Activated T-helper 1 cell treated with anti-CD3 and anti-CD28 coated beads, Interleukin-2, amount 50 U/mL, for 16 hours (primary cell): Measurements from ENCODE around the gene IRS2.

Experiments
- DNase-seq, 2 donors: peaks; one replicate each; pipeline ENCODE4 v3.0.0-alpha.2; 2020; ENCODE audit warnings: low read depth in 1 of 2, low spot score in 1 of 2

Gene IRS2

DNA sequence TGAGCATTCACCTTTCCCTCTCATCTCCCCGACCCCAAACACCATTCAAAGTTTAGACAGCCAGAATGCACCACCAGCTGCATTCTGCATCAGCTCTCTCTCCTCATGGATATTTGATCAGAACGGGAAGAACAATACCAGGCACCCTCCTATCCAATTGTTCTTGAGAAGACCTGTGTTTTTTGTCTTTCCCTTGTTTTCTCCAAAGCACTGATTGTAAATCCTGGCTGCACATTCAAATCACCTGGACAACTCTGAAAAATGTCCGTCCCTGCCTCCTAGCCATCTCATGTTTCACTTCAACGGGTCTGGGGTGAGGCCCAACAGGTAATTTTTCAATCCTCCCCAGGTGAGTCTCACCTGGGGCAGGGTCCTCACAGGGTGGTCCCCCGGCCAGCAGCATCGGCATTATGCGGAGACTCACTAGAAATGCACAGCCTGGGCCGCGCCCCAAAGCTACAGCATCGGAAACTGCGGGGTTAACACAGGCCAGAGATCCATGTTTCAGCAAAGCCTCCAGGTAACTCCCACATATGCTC, 5.5 kb downstream of the IRS2 start:
- DNase-seq: no peak

DNA sequence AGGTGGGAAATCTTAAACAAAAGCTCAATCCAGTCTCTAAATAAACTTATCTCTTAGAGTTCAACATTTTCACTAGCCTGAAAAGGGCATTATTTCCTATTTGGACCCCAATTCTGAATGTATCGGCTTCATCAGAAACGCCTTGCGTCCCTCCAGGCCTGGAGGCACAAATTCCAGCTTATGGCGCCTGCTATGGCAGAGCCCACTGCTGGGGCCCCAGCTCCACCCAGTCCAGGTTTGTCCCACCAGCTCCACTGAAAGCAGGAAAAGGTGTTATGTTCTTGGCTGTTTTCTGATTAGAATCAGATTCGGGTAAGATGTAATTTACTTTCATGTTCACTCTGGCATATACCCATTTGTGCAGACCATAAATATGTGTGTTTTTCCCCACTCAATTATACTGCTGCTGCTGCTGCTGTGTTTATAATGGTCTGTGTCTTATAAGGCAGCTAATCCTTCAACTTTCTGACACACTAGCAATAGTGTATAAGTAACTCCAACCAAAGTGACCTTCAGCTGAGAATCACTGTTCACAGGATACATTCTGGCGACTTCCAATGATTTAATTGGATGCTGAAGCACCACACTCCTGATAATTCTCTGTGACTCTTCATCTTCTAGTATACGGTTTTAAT, 6.4 kb downstream of the IRS2 start:
- no peak for DNase-seq

DNA sequence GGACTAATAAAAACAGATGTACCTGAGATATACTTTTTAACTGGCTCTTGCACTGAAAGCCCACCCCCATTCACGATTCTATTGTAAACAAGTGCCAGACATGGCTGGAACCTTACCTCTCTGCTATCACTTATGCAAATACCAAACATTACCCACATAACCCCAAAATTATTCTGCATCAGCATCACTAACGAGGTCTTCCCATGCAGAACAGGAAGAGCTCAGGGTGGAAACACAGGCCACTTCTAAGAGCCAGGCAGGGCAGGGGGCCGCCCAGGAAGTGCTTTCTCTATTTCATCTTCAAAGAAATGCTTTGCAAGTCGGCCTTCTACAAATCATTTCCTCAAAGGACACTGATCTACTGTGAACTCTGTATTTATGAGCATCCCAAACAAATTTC, 7.3 kb downstream of the IRS2 start:
- peak in 1 of 2 donors; percentile 19 for DNase-seq

DNA sequence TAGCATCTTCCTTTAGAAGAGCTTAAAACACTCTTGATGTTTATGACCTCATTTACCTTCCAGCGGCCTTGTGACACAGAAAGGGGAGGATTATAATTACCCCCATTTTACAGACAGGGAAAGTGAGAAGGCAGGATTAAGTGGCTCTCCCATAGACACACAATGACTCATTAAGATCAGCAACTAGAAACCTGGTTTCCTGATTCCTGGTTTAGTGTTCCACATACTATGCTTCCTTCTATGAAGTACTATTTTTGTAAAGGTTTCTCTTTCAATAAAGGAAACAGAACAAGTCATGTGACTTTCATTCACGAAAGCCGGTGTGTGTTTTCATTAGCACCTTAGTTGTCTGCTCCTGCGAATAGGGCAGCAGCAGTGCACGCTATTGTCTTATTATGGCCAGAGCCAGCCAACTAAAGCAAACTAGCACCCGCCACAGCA, 8.3 kb downstream of the IRS2 start:
- no peak for DNase-seq

DNA sequence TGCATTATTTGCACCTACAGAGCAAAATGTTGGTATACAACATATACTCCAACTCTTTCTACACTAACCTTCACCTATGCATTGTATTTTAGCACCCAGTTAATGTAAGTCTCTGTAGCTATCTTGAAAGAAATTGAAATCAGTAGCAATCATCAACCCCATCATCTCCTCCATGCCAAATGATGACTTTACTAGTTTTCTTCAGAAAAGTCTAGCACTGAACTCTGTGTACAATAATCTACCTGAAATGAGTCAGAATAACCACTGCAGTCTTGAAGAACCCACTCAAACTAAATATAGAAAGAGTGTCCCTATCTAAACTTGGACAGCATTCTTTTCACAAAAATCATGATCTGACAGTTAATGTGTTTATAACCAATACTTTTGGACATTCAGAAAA, 9.8 kb downstream of the IRS2 start:
- DNase-seq: no peak

DNA sequence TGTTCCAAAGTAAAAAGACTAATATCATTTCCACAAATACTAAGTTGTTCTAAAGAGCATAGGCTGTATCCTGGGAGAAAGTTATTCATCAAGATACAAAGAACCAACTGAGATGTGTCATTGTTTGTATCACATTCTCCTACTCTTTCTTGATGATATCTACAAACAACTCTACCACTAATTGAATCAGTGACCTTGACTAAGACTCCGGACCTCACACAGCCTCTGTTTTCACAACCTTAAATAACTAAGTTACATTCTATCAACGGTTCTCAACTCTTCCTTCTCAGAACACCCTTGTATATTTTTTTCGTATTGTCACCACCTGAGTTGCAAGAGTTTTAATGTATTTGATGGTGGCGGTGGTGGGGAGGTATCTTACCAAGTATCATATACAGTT, 12.6 kb downstream of the IRS2 start:
- no peak for DNase-seq

DNA sequence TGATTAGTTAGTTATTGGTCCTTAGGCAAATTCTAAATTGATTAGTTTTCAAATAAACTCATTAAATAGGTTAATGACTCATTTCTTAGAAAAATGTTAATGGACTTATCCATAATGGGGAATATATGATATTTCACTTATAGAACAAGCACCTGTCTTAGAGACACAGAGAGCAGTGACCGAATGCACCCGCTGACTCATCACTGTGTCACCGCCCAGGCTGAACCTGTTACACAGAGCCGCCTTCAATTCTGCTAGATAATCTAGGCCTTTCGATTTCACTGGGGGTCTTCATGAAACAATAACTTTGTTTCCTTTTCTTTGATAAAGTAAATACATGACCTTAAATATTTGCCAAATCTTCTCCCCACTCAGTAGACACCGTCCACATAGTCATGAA, 13.1 kb downstream of the IRS2 start:
- no peak for DNase-seq

DNA sequence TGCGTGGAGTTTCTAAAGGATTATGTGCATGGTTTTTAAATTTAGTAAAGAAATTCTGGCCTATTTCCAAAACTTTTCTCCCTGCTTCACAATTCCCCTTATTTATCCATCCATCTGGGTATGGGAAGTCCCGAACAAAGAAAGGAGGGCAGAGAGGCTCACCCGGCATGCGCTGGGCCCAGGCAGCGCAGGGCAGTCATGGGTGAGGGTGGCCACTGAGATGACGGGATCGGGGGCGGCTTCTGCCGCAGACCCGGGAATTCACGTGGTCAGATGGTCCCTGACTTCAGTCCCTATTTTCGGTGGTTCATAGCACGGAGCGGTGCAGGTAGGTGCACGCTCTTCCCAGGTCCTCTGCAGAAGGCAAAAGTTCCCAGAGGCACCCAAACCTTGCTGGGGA, 14.5 kb downstream of the IRS2 start:
- no peak for DNase-seq

DNA sequence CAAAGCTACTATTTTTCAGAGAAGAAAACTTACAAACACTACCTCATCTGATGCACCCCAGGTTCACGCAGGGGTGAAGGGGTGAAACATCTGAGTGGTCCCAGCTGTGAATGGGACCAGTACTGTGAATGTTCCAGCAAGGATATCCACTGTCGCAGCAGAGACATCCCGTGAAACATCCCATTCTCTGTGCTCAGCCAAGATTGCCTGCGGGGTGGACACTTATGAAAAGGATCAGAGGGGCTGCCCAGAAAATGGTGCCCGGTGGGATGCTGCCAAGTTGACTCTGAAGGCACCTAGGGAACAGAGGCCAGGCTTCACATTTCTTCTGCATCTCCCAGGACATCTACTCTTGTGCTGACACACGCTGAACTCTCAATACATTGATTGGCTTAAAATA, 15.9 kb downstream of the IRS2 start:
- no peak for DNase-seq

DNA sequence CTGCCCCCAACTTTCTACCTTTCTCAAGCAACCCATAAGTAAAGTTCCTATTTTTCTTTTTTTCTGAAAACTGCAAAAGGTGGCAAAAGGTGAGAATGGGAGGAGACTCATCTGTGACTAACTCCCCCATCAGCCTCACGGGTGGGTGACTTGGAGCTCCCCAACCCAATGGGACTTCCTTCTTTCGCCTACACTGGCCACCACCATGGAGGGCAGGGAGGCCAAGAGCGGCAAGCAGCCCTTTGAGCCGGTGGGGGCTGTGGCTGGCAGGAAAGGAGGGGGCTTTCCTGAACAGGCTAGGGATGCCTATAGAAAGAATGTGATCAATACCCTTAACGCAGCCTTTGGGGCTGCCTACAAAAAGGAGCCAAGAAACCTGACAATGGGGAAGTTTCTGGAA, 16.5 kb downstream of the IRS2 start:
- no peak for DNase-seq

DNA sequence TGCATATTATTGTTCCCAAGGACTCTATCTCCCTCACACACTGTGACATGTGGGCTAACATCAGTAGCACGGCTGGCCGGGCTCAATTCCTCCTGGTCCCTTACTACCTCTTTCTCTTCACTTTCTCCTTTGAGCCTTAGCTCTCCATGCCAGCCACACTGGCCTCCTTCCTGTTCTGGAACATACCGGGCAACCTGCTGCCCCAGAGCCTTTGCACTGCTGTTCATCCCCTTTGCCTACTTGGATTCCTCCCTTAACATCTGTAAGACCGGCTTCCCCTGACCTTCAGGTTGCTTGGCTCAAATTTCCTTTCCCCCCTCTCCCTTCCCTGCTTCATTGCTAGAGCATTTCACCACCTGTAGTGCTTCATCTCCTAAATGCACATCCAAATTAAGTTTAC, 17.1 kb downstream of the IRS2 start:
- DNase-seq: no peak

DNA sequence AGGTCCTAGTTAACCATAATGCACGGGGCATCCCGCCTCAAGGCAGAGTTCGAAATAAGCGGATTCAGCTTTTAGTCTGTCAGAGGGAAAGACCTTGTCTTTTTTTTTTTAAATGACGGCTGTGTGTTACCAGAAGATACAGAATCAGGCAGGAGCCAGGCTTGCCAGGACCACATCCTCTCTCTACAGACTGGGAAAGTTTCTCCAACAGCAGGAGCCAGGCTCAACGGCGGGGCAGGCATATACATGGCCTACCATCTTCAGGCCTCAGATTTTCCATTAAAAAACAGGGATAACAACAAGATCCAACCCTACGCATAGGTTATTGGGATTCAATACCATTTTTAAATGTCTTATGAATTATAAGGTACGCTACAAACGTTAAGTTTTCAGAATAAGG, 17.8 kb downstream of the IRS2 start:
- no peak for DNase-seq

DNA sequence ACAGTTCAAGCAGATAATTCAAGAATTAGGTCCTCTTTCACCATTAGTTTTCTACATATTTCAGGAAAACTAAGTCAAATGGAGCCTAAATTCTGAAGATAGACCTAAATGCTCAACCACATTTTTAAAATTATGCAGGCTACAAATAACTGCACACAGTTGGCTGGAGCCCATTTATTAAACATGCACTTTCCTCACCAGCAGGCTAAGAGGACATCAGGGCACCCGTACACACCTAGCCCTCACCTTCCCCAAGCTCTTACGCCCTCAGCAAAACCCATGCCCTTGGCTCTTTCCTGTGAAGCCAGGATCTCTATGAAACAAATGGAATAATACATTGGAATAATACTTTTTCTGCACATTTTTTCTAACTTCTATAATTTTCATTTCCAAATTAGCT, 18.2 kb downstream of the IRS2 start:
- no peak for DNase-seq

DNA sequence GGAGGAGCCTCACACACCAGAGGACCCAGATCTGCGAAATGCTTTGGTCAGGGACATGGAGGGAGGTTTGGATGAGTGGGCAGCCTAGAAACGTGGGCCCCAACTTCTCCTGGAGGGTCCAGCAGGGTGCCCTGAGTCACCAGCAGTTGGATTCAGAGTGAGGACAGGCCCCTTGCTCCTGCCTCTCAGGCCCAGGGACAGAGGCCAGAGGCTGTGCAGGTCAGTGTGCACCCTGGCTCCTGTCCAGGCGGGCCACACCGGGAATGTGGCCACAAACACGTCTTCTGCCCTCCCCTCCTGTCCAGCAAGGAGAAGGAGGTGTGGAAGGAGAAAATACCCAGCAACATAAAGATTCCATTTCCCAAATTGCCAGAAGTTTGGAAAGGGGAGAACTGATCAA, 19.4 kb downstream of the IRS2 start:
- no peak for DNase-seq

DNA sequence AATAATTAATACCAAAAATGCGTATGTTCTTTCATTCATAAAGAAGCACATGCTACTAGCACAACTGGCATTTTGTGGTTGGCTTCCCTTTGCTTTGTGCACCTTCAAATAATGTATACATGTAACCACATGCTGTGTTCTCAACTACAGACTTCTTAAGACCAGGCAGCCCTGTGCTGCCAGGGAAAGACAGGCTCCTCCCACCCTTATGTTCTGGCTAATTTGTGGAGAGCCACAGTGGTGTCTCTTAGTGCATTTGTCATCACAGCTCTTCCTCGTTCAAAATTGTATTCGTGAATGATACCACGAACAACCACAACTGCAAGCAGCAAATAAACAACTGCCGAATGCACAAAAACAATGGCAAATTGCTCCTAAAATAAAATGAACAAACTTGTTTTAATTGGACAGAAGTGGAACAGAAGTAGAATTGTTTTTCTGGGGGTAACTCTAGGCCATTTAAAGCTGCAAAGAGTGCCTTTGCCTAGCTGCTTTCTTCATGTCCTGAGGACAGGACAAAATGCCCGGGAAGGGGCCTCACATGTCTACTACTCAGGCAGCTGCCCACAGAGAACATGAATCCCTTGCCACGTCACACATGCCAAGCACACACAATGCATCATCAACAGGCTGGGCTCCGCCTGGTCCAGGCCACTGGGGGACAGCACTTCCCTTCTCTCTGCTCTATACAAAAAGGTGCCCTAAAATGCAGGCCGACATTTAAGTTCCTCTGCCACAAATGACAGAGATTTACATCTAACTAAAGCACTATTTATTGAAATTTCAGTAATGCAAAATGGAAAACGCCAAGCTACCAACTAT, 21.7 kb downstream of the IRS2 start:
- no peak for DNase-seq

DNA sequence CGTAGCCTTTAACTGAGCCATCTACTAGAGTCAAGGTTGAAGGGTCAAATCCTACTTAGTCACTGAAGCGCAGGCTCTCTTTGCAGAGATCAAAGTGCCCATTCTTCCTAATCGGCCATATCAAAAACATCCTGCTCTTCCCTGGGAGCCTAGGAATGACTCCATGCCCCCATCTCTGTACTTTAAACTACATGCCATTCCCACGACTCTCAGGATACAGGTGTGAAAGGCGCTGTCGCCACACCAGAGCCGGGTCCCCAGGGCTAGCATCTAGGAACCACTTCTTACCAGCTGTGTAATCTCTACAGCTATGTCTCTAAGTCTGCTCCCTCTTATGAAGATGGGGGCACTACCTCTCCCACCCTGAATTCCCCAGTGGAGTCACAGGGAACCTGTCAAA, 22.3 kb downstream of the IRS2 start:
- no peak for DNase-seq

DNA sequence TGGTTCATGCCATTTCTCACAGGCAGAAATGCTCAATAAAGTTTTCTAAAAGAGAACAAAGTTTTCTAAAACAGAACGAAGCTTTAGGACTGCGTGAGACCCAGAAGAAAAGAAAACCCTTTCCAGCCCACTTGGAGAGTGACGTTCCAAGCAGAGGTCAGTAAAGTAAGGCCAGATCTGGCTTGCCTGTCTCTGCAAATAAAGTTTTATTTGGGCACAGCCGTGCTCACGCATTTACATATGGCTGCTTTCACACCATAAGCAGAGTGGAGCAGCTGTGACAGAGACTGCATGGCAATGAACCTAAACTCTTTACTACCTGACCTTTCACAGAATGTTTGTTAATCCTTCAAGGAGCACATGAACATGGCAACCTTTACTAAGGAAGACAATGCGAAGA, 23.6 kb downstream of the IRS2 start:
- DNase-seq: no peak

DNA sequence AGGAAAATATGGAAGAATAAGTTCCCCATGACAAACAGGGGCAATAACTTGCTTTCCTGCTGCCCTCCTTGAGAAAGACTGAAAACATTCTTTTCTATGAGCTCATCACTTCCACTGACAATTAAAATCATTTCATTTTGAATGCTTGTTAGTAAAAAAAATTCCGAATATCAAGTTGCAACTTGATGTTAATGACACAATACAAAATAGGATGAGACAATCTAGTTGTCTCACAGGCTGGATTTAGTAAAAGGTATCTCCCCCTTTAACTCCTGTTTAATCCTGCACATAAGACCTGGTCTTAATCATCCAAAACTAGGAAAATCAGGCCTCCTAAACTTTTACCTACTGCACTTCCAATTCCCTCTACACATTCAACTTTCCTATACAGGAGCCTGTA, 24.7 kb downstream of the IRS2 start:
- DNase-seq: no peak

DNA sequence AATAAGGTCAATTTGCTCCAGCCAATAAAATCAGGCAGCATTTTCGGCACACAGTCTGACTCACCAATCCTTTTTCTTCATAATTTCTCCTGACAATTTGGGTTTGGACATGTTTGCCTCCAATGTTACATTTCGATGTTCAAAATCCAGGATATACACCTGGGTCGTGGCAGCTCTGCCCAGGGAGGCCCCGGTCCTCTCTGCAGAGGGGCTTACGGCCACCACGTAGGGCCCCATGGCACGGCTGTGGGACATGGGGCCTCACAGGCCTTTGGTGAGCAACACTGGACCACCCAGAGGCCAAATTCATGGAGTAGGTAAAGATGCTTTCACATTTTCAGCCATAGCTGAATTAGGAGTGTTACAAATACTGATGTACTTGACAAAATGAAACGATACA, 25.4 kb downstream of the IRS2 start:
- DNase-seq: no peak

DNA sequence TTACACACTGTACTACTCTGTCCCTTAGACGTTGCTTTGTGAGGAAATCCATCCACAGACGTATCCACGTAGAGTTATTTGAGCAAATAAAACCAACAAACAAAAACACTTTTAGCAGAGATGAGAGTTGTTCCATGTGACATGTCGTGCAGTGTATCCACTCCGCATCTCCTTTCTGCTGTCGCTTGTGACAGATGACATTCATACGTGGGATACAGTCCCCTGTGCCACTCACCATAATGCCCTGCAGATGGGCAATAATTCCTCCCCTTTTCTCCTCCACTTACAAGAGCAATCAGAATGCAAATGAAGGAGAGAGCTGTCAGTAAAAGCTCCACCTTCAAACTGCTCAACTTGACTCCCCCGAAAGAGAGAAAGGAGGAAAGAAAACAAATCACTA, 26.0 kb downstream of the IRS2 start:
- DNase-seq: no peak

DNA sequence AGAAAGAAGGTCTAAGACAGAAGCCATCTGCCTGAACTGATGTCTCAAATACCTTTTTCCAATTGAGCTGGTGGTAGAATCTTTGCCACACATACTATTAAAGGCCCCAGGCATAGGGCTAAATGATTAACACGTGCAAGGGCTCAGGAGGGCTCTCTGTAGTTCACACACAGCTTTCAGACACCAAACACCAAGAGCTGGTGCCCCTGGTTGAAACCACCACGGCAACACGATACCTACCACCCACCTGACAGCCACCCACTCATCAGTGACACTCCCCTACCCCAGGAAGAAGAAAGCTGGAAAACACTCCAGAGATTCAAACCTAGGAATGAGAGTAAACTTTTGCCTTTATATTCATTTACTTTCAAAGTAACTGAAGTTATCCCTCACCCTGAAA, 26.8 kb downstream of the IRS2 start:
- no peak for DNase-seq

DNA sequence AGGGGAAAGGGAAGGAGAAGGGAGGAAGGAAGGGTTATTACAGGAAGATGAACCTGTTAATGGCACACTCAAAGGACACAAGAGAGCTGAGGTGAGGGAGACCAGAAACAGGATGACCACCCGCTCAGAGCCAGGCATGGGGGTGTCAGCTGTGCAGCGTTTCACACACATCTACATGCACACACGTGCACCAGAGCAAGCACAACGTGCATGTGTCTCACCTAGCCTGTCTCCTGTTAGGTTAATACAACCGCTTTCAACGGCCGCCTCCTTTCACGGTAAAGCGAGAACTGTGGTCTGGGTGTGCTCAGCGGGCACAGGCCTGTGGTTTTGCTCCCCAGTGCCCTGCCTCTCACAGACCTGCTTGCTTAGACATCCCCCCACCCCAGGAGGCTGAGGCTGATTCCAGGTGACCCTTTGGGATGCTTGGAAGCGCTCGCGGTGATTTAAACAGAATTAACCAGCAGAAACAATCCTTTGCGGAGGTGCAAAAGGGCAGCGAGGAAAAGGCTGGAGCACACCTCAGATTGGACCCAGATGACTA, 27.4 kb downstream of the IRS2 start:
- no peak for DNase-seq
